H1 (cell line): ENCODE data around the gene MAP7. TPM values are rescaled to one million over a fixed set of nuclear protein-coding genes. Genes with fewer than 3 reads are reported as not detected.

Experiments used
- CTCF ChIA-PET: fragments of 300-600 bp; sonication (Branson Sonifier 250); formaldehyde crosslinking; loops from one replicate; lab custom pipeline; 2021; ENCODE audit not compliant: partially characterized antibody; lab: Charles Lee
- POLR2A ChIA-PET: fragments of 300-600 bp; sonication (Branson Sonifier 250); formaldehyde crosslinking; loops from one replicate; lab custom pipeline; 2021; ENCODE audit warnings: inconsistent platforms; ENCODE audit not compliant: partially characterized antibody; lab: Charles Lee
- DNase-seq, 2 experiments: peaks; one replicate each; pipeline versions ENCODE4 v3.0.0 to v3.0.0-alpha.2; 2010 to 2022; ENCODE audit warnings: low spot score in 2 of 2, low read depth in 1 of 2, mixed read lengths in 1 of 2
- FAIRE-seq: peaks from 2 replicates; lab custom pipeline; 2011; peaks lifted over from hg19 to GRCh38; lab: Jason Lieb, UNC
- H2AFZ ChIP-seq: 2 replicates; pipeline ENCODE4 v1.8.1; 2012; ENCODE audit warnings: low read length, inconsistent platforms
- H2AK5ac ChIP-seq: 2 replicates; pipeline ENCODE4 v1.6.1; 2013; ENCODE audit warnings: low read depth, low read length
- H2BK120ac ChIP-seq: replicated peaks from 2 replicates; pipeline ENCODE3; 2013; ENCODE audit warnings: low read depth, low read length, inconsistent platforms
- H2BK12ac ChIP-seq: 2 replicates; pipeline ENCODE4 v1.6.1; 2013; ENCODE audit warnings: low read depth, low read length
- H2BK15ac ChIP-seq: 2 replicates; pipeline ENCODE4 v1.6.1; 2013; ENCODE audit warnings: low read length
- H2BK20ac ChIP-seq: 2 replicates; pipeline ENCODE4 v1.6.1; 2013; ENCODE audit warnings: low read length
- H2BK5ac ChIP-seq: 2 replicates; pipeline ENCODE4 v1.6.1; 2013; ENCODE audit warnings: low read depth, low read length
- H3K14ac ChIP-seq: 2 replicates; pipeline ENCODE4 v1.6.1; 2013; ENCODE audit warnings: inconsistent platforms; ENCODE audit not compliant: insufficient read length
- H3K18ac ChIP-seq: 2 replicates; pipeline ENCODE4 v1.6.1; 2013; ENCODE audit warnings: low read length; ENCODE audit errors: extremely low read depth
- H3K23ac ChIP-seq: 2 replicates; pipeline ENCODE4 v1.6.1; 2013; ENCODE audit warnings: inconsistent platforms; ENCODE audit not compliant: insufficient read length
- H3K23me2 ChIP-seq: 2 replicates; pipeline ENCODE4 v1.6.1; 2013; ENCODE audit warnings: low read depth, low read length
- H3K27ac ChIP-seq: 2 replicates; pipeline ENCODE4 v1.6.1; 2011; ENCODE audit warnings: low read depth, low read length, inconsistent platforms
- H3K27me3 ChIP-seq, 4 experiments: replicated peaks in 1 of 4; 1 replicate in 1 of 4; 2 replicates in 3 of 4; pipeline versions ENCODE4 v1.6.1 to v1.8.1; 2011 to 2013; ENCODE audit warnings: low read length in 3 of 4, mild to moderate bottlenecking in 3 of 4, inconsistent platforms in 2 of 4, mixed read lengths in 2 of 4, moderate library complexity in 1 of 4; ENCODE audit not compliant: control insufficient read depth in 3 of 4, insufficient read depth in 3 of 4; ENCODE audit errors: extremely low read depth in 1 of 4
- H3K36me3 ChIP-seq, 4 experiments: 2 replicates each; pipeline versions ENCODE4 v1.6.1 to v1.8.1; 2011 to 2013; ENCODE audit warnings: mild to moderate bottlenecking in 4 of 4, low read length in 3 of 4, moderate library complexity in 2 of 4, control low read depth in 1 of 4, inconsistent platforms in 1 of 4; ENCODE audit not compliant: insufficient read depth in 4 of 4, control insufficient read depth in 2 of 4
- H3K4ac ChIP-seq: replicated peaks from 2 replicates; pipeline ENCODE3; 2013; ENCODE audit warnings: low read length, low read depth, mixed read lengths, inconsistent platforms; ENCODE audit not compliant: insufficient read length
- H3K4me1 ChIP-seq, 4 experiments: replicated peaks in 1 of 4; 1 replicate in 1 of 4; 2 replicates in 3 of 4; pipeline versions ENCODE4 v1.6.1 to v1.8.1; 2011 to 2013; ENCODE audit warnings: low read length in 3 of 4, inconsistent platforms in 2 of 4, mixed read lengths in 1 of 4; ENCODE audit not compliant: insufficient read depth in 4 of 4, control insufficient read depth in 3 of 4
- H3K4me2 ChIP-seq, 2 experiments: 2 replicates each; pipeline versions ENCODE4 v1.6.1 to v1.8.1; 2011 to 2013; ENCODE audit warnings: low read depth in 2 of 2, low read length in 2 of 2, control low read depth in 1 of 2, inconsistent platforms in 1 of 2, mild to moderate bottlenecking in 1 of 2; ENCODE audit not compliant: insufficient read depth in 1 of 2
- H3K4me3 ChIP-seq, 4 experiments: fragments of 200-600, 300-600 bp in 1 of 4; sonication (generic), shearing (Covaris generic), sonication (Bioruptor Twin) in 1 of 4; 2 replicates each; pipeline versions ENCODE4 v1.5.1 to v1.8.1; 2011 to 2016; ENCODE audit warnings: low read length in 4 of 4, low read depth in 3 of 4, control low read depth in 2 of 4, inconsistent platforms in 2 of 4, mild to moderate bottlenecking in 2 of 4, mixed read lengths in 1 of 4, moderate library complexity in 1 of 4; ENCODE audit not compliant: insufficient read depth in 2 of 4; ENCODE audit errors: extremely low read depth in 1 of 4
- H3K56ac ChIP-seq: replicated peaks from 2 replicates; pipeline ENCODE3; 2013; ENCODE audit warnings: low read depth, mild to moderate bottlenecking, mixed read lengths, low read length, inconsistent platforms; ENCODE audit not compliant: insufficient read length
- H3K79me1 ChIP-seq: 2 replicates; pipeline ENCODE4 v1.6.1; 2013; ENCODE audit warnings: low read depth, low read length, control low read depth
- H3K79me2 ChIP-seq, 2 experiments: 2 replicates each; pipeline versions ENCODE4 v1.6.1 to v1.8.1; 2012 to 2013; ENCODE audit warnings: low read length in 2 of 2, mild to moderate bottlenecking in 2 of 2, inconsistent platforms in 1 of 2; ENCODE audit not compliant: insufficient read depth in 2 of 2, control insufficient read depth in 1 of 2
- H3K9ac ChIP-seq, 4 experiments: replicated peaks in 1 of 4; 1 replicate in 1 of 4; 2 replicates in 3 of 4; pipeline versions ENCODE4 v1.6.1 to v1.8.1; 2011 to 2013; ENCODE audit warnings: low read depth in 3 of 4, low read length in 3 of 4, control low read depth in 2 of 4, mild to moderate bottlenecking in 2 of 4, moderate library complexity in 2 of 4, inconsistent platforms in 1 of 4; ENCODE audit errors: extremely low read depth in 1 of 4
- H3K9me3 ChIP-seq, 2 experiments: 2 replicates each; pipeline versions ENCODE4 v1.6.1 to v1.8.1; 2012 to 2013; ENCODE audit warnings: mild to moderate bottlenecking in 2 of 2, moderate library complexity in 2 of 2, control low read depth in 1 of 2, inconsistent platforms in 1 of 2, low read depth in 1 of 2, low read length in 1 of 2, mixed read lengths in 1 of 2; ENCODE audit not compliant: insufficient read depth in 2 of 2
- H4K20me1 ChIP-seq, 2 experiments: replicated peaks in 1 of 2; 2 replicates each; pipeline versions ENCODE3 to v1.8.1; 2011 to 2013; ENCODE audit warnings: inconsistent platforms in 2 of 2, low read length in 2 of 2, mild to moderate bottlenecking in 1 of 2; ENCODE audit not compliant: insufficient read depth in 2 of 2, control insufficient read depth in 1 of 2
- H4K5ac ChIP-seq: 2 replicates; pipeline ENCODE4 v1.6.1; 2013; ENCODE audit warnings: low read length, low read depth, mixed read lengths, inconsistent platforms; ENCODE audit not compliant: insufficient read length
- H4K8ac ChIP-seq: 2 replicates; pipeline ENCODE4 v1.8.0; 2013; ENCODE audit warnings: mild to moderate bottlenecking, moderate library complexity, low read length, inconsistent platforms; ENCODE audit not compliant: insufficient read depth; ENCODE audit errors: extremely low read depth
- H4K91ac ChIP-seq: replicated peaks from 2 replicates; pipeline ENCODE3; 2013; ENCODE audit warnings: low read length, mixed read lengths, inconsistent platforms; ENCODE audit not compliant: insufficient read length
- BRCA1 ChIP-seq: IDR thresholded peaks from 2 replicates; pipeline ENCODE4 v1.6.1; 2012; ENCODE audit warnings: low read depth, low read length, improper control_type of control experiment
- EP300 ChIP-seq, 2 experiments: IDR thresholded peaks; 1 replicate in 1 of 2; 2 replicates in 1 of 2; pipeline ENCODE4 v1.6.1; 2011 to 2012; ENCODE audit warnings: low read depth in 2 of 2, low read length in 2 of 2, mild to moderate bottlenecking in 2 of 2, borderline replicate concordance in 1 of 2, inconsistent platforms in 1 of 2, moderate library complexity in 1 of 2
- TCF12 ChIP-seq: IDR thresholded peaks from 2 replicates; pipeline ENCODE4 v1.6.1; 2011; ENCODE audit warnings: low read depth, mild to moderate bottlenecking, low read length
- WGBS, 2 experiments: shearing (Covaris generic) in 1 of 2; methylation state at CpG; one replicate each; pipeline versions ENCODE4 v1.1.6 to v1.1.7; 2013 to 2015; ENCODE audit warnings: low lambda C conversion rate in 2 of 2, mixed read lengths in 2 of 2, inconsistent platforms in 1 of 2, low coverage in 1 of 2, missing lambda C conversion rate in 1 of 2; ENCODE audit not compliant: insufficient replicate concordance in 2 of 2, insufficient coverage in 1 of 2, insufficient read length in 1 of 2; ENCODE audit errors: extremely low coverage in 1 of 2, missing lambda C conversion rate in 1 of 2; 5-methylcytosine and 5-hydroxymethylcytosine counted together
- polyA plus RNA-seq, 7 experiments: library from polyadenylated mRNA; depleted of rRNA in 3 of 7; stranded (reverse) in 5 of 7; unstranded in 2 of 7; fragments of >200 nt in 5 of 7; fragments of 200-250 nt in 2 of 7; gene quantifications; 1 replicate in 5 of 7; 2 replicates in 1 of 7; 4 replicates in 1 of 7; pipeline versions ENCODE4 v1.2.1 to v1.2.3, GENCODE V29; 2011 to 2013; ENCODE audit warnings: missing spikeins in 2 of 7, mixed read lengths in 2 of 7
- total RNA-seq: library from RNA; stranded (reverse); fragmentation: NEBNext Ultra II Directional; extraction: Animal tissue kit (Norgen Biotek cat#: 25700); gene quantifications from 2 replicates; pipeline ENCODE4 v1.2.1, GENCODE V29; 2021

The MAP7 gene
- total and polyA plus RNA-seq, 2 of the 8 experiments (the other 6 are each of a cell fraction or from before 2014, with no cell fraction given), result 13.5 to 66.9 TPM

- POLR2A ChIA-PET, result interaction anchor here (0.8 to 1.3 kb wide), 3 partner anchors 54 to 207 kb away, joined by 3 to 4 read pairs (median 3); partner anchors contain the start of genes BCLAF1 and MAP7
- Histone ChIP-seq H4K8ac (no peak overlapping the region), H3K14ac (no peak overlapping the region), H3K18ac (no peak overlapping the region), H3K4me1 (no peaks in the 10 kb centered on the region), H2AK5ac (no peak overlapping the region), H3K9me3 (no peaks in the 10 kb centered on the region), H3K79me1 (no peaks in the 10 kb centered on the region), H3K4me3 (no peak overlapping the region), H3K23ac (no peak overlapping the region), H3K4me2 (no peak overlapping the region), H3K27ac (no peak overlapping the region), H4K5ac (no peak overlapping the region), H3K4ac (no peak overlapping the region), H2BK15ac (no peak overlapping the region), H4K20me1 (no peaks in the 10 kb centered on the region), H2AFZ (no peak overlapping the region), H3K23me2 (no peaks in the 10 kb centered on the region), H3K27me3 (peaks cover 0 to 1% (median 0%) of the 10 kb centered on the region in 4 experiments; a peak in 1 of 7 replicates), H3K36me3 (peaks cover 0 to 25% (median 8%) of the 10 kb centered on the region in 4 experiments; a peak in 7 of 8 replicates), H2BK5ac (no peak overlapping the region)
- CTCF ChIA-PET, result interaction anchor here (0.6 to 2.5 kb wide), 5 partner anchors 9 to 51 kb away, joined by 3 to 12 read pairs (median 3); no protein-coding TSS in a partner anchor
- WGBS, 2 experiments, result 86% methylated on average over 1 of the region's 1 CpG; no CpG with 5 or more reads in 1 of the 2 experiments
- FAIRE-seq (no peak), DNase-seq (no peak)
- TF ChIP-seq EP300 (IDR thresholded peaks at IDR 0.05; ENCODE audit: borderline replicate concordance in 1 of 2, low read depth in 2 of 2, low read length in 2 of 2), result no peak
- no peak for TF ChIP-seq BRCA1
- TF ChIP-seq TCF12, result no peak
- TF ChIP-seq, all 59 proteins: peak for 0
- no peak overlapping the region for H3K56ac ChIP-seq
- no peaks in the 10 kb centered on the region for H3K79me2 ChIP-seq
- no peak overlapping the region for H4K91ac ChIP-seq
- no peak overlapping the region for H3K9ac ChIP-seq
- H2BK20ac ChIP-seq, result no peak overlapping the region
- H2BK12ac ChIP-seq, result no peak overlapping the region
- no peak overlapping the region for H2BK120ac ChIP-seq
These were observed 206.5 kb downstream of the MAP7 start for GRCh38 chr6:136343700-136344099.
